Gastrocnemius medialis (tissue), 4 donors: ENCODE data around the gene TGDS. TPM values are rescaled to one million over a fixed set of nuclear protein-coding genes. Genes with fewer than 3 reads are reported as not detected.

Experiments
- ATAC-seq, 2 donors: fragments of 150-250 bp; one replicate each; pipeline ENCODE4 v1.9.1; 2016
- DNase-seq, 2 donors: peaks; one replicate each; pipeline ENCODE4 v3.0.0-alpha.2; 2019
- H3K27ac ChIP-seq, 4 donors: fragments of 200-600 bp; sonication (generic); 1 replicate in 1 of 4; 2 replicates in 3 of 4; pipeline ENCODE4 v1.5.1; 2016 to 2018; ENCODE audit warnings: mild to moderate bottlenecking in 2 of 4, moderate library complexity in 1 of 4
- H3K27me3 ChIP-seq, 3 donors: fragments of 200-600 bp; sonication (generic) in 2 of 3; 1 replicate in 1 of 3; 2 replicates in 2 of 3; pipeline versions ENCODE4 v1.5.1 to v1.6.0; 2016 to 2019; ENCODE audit warnings: mild to moderate bottlenecking in 1 of 3, moderate library complexity in 1 of 3
- H3K36me3 ChIP-seq, 2 donors: fragments of 200-600 bp; sonication (generic) in 1 of 2; one replicate each; pipeline ENCODE4 v1.5.1; 2017 to 2018
- H3K4me1 ChIP-seq, 2 donors: fragments of 200-600 bp; sonication (generic) in 1 of 2; one replicate each; pipeline ENCODE4 v1.5.1; 2016 to 2017; ENCODE audit warnings: mild to moderate bottlenecking in 2 of 2
- H3K4me3 ChIP-seq, 4 donors: fragments of 200-600 bp; sonication (generic) in 3 of 4; 1 replicate in 1 of 4; 2 replicates in 3 of 4; pipeline ENCODE4 v1.5.1; 2016 to 2019; ENCODE audit warnings: mild to moderate bottlenecking in 2 of 4
- H3K9me3 ChIP-seq, 3 donors: fragments of 200-600 bp; sonication (generic) in 2 of 3; 1 replicate in 1 of 3; 2 replicates in 2 of 3; pipeline ENCODE4 v1.5.1; 2016 to 2019
- CTCF ChIP-seq, 5 experiments: fragments of 450-650 bp in 3 of 5; fragments of 200-600 bp in 2 of 5; sonication (generic) in 2 of 5; IDR thresholded peaks in 4 of 5; conservative IDR thresholded peaks in 1 of 5; 1 replicate in 4 of 5; 2 replicates in 1 of 5; pipeline ENCODE4 v1.5.1; 2016 to 2019; ENCODE audit warnings: antibody characterized with exemption in 5 of 5, mild to moderate bottlenecking in 3 of 5, moderate library complexity in 3 of 5
- POLR2A ChIP-seq, 2 donors: fragments of 450-650 bp; IDR thresholded peaks; one replicate each; pipeline ENCODE4 v1.6.1; 2017; ENCODE audit warnings: antibody characterized with exemption in 2 of 2, mild to moderate bottlenecking in 2 of 2, moderate library complexity in 2 of 2
- in situ Hi-C, 4 donors: fragments of 200-750 bp; cut with MboI; loops; one replicate each; pipeline versions ENCODE4 v1.15.0 to v1.8.0; 2017; ENCODE audit warnings: low sequenced_read_pairs in 4 of 4
- intact Hi-C: fragments of 100-400 bp; cut with DNase I; formaldehyde crosslinking; loops from one replicate; pipeline ENCODE4 v1.15.1; 2023; ENCODE audit warnings: low total_unique reads
- total RNA-seq, 4 donors: library from RNA; depleted of rRNA; stranded (reverse); fragments of >200 nt; gene quantifications; one replicate each; pipeline versions ENCODE4 v1.1.0 to v1.2.3, GENCODE V29; 2016

Gene TGDS
- total RNA-seq, 4 donors from 2014 or later, result 2.9 to 6.0 (median 4.0) TPM

- no peak for DNase-seq
- H3K36me3 ChIP-seq, result peaks cover 0 to 31% of the 10 kb centered on the region in 2 donors
- intact Hi-C loops, result no loop called here
Observed at GRCh38 chr13:94569615-94570014, 26.3 kb downstream of the TGDS start.

GRCh38 chr13:94568443-94568842, 27.5 kb downstream of the TGDS start:
- Histone ChIP-seq H3K27me3 (no peaks in the 10 kb centered on the region), H3K9me3 (no peaks in the 10 kb centered on the region), H3K27ac (no peak overlapping the region), H3K4me1 (no peaks in the 10 kb centered on the region), H3K36me3 (peaks cover 0 to 20% of the 10 kb centered on the region in 2 donors), H3K4me3 (no peak overlapping the region)
- in situ Hi-C loops (no loop called here), intact Hi-C loops (no loop called here)
- DNase-seq (no peak), ATAC-seq (no peak)
- TF ChIP-seq CTCF (IDR thresholded peaks at IDR 0.05 in 4 of 5, conservative IDR thresholded peaks at IDR 0.05 in 1 of 5), result no peak
- TF ChIP-seq POLR2A (IDR thresholded peaks at IDR 0.05), result no peak

More at GRCh38 chr13:94569615-94570014, 26.3 kb downstream of the TGDS start:
- no peak for ATAC-seq
- Histone ChIP-seq H3K9me3 (no peaks in the 10 kb centered on the region), H3K27me3 (no peaks in the 10 kb centered on the region), H3K4me3 (no peak overlapping the region), H3K4me1 (no peaks in the 10 kb centered on the region), H3K27ac (no peak overlapping the region)
- in situ Hi-C loops, result no loop called here
- no peak for TF ChIP-seq CTCF (IDR thresholded peaks at IDR 0.05 in 4 of 5, conservative IDR thresholded peaks at IDR 0.05 in 1 of 5)
- TF ChIP-seq POLR2A (IDR thresholded peaks at IDR 0.05), result no peak

GRCh38 chr13:94567581-94567980, 28.4 kb downstream of the TGDS start:
- Histone ChIP-seq H3K27ac (no peak overlapping the region), H3K4me1 (no peaks in the 10 kb centered on the region), H3K36me3 (peaks cover 0 to 11% of the 10 kb centered on the region in 2 donors), H3K4me3 (no peak overlapping the region), H3K27me3 (no peaks in the 10 kb centered on the region), H3K9me3 (no peaks in the 10 kb centered on the region)
- intact Hi-C loops (no loop called here), in situ Hi-C loops (no loop called here)
- ATAC-seq (no peak), DNase-seq (no peak)
- no peak for TF ChIP-seq POLR2A (IDR thresholded peaks at IDR 0.05)
- TF ChIP-seq CTCF (IDR thresholded peaks at IDR 0.05 in 4 of 5, conservative IDR thresholded peaks at IDR 0.05 in 1 of 5), result no peak

GRCh38 chr13:94561126-94561525, 34.8 kb downstream of the TGDS start:
- no peak overlapping the region for H3K27ac ChIP-seq
- H3K4me1 ChIP-seq, result no peaks in the 10 kb centered on the region
- H3K4me3 ChIP-seq, result no peak overlapping the region
- ATAC-seq, result no peak
- no peaks in the 10 kb centered on the region for H3K36me3 ChIP-seq
- in situ Hi-C loops, result no loop called here
- no peak for TF ChIP-seq POLR2A (IDR thresholded peaks at IDR 0.05)
- DNase-seq, result no peak
- no peaks in the 10 kb centered on the region for H3K27me3 ChIP-seq
- intact Hi-C loops, result no loop called here
- no peaks in the 10 kb centered on the region for H3K9me3 ChIP-seq

- in situ Hi-C loops (no loop called here), intact Hi-C loops (no loop called here)
- no peak for ATAC-seq
- no peaks in the 10 kb centered on the region for H3K27me3 ChIP-seq
- no peaks in the 10 kb centered on the region for H3K9me3 ChIP-seq
- TF ChIP-seq CTCF (IDR thresholded peaks at IDR 0.05 in 4 of 5, conservative IDR thresholded peaks at IDR 0.05 in 1 of 5) (no peak), POLR2A (IDR thresholded peaks at IDR 0.05) (no peak)
- H3K36me3 ChIP-seq, result no peaks in the 10 kb centered on the region
- no peaks in the 10 kb centered on the region for H3K4me1 ChIP-seq
- H3K27ac ChIP-seq, result no peak overlapping the region
- no peak overlapping the region for H3K4me3 ChIP-seq
- DNase-seq, result no peak
Observed at GRCh38 chr13:94560116-94560515, 35.8 kb downstream of the TGDS start.
